ENCODE results near the gene ADPRHL1. TPM values are rescaled to one million over a fixed set of nuclear protein-coding genes. Genes with fewer than 3 reads are reported as not detected.

The ADPRHL1 gene
- total RNA-seq, 1 experiment from 2014 or later, result 1.5 TPM

DNA sequence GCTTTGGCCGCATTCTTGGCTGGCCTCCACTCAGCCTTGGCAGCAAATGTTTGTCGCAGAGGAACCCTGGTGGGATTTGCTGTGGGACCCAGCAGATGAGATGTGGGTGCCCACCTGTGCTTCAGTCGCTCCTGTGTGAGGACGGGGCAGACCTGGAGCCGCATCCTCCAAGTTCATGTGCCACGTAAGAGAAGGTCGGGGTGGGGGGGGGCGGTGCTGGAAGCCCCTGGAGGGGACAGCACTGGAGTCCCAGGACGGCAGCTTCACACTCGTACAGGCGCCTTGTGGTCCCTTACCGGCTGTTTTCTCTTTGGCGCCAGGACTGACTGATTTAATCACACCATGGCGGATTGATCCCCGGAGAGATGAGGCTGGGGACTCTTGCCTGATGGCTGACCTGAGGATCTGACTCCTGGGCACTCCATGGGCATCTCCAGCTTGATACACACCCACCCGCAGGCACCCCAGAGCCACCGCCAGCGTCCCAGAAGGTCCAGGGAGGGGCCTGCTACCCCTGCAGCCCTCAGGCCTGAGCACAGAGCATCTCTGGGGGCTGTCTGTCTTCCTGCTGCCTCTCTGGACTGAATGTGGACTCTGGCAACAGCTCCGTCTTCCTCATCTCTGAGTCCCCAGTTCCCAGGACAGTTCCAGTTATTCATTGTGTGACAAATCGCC is 79.3 kb downstream of the ADPRHL1 start:
- no peak for ATAC-seq
- POLR2A ChIA-PET, result no interaction called here
- peak overlapping the region; percentile 68; the same call in 1 of the 2 replicates for H3K27ac Mint-ChIP-seq
- TF ChIP-seq GABPB1 (CRISPR knock-in tag; IDR thresholded peaks at IDR 0.05), result no peak
- TF ChIP-seq KAT7 (CRISPR knock-in tag; IDR thresholded peaks at IDR 0.05; ENCODE audit: borderline replicate concordance), result no peak
- TF ChIP-seq, protein P1, sequence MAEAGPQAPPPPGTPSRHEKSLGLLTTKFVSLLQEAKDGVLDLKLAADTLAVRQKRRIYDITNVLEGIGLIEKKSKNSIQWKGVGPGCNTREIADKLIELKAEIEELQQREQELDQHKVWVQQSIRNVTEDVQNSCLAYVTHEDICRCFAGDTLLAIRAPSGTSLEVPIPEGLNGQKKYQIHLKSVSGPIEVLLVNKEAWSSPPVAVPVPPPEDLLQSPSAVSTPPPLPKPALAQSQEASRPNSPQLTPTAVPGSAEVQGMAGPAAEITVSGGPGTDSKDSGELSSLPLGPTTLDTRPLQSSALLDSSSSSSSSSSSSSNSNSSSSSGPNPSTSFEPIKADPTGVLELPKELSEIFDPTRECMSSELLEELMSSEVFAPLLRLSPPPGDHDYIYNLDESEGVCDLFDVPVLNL (CRISPR knock-in tag; IDR thresholded peaks at IDR 0.05; ENCODE audit: borderline replicate concordance, low read depth), result no peak
- TF ChIP-seq PRDM15 (CRISPR knock-in tag; IDR thresholded peaks at IDR 0.05), result no peak
- no peak for TF ChIP-seq NR2C2 (CRISPR knock-in tag; IDR thresholded peaks at IDR 0.05)
- TF ChIP-seq, protein P2, sequence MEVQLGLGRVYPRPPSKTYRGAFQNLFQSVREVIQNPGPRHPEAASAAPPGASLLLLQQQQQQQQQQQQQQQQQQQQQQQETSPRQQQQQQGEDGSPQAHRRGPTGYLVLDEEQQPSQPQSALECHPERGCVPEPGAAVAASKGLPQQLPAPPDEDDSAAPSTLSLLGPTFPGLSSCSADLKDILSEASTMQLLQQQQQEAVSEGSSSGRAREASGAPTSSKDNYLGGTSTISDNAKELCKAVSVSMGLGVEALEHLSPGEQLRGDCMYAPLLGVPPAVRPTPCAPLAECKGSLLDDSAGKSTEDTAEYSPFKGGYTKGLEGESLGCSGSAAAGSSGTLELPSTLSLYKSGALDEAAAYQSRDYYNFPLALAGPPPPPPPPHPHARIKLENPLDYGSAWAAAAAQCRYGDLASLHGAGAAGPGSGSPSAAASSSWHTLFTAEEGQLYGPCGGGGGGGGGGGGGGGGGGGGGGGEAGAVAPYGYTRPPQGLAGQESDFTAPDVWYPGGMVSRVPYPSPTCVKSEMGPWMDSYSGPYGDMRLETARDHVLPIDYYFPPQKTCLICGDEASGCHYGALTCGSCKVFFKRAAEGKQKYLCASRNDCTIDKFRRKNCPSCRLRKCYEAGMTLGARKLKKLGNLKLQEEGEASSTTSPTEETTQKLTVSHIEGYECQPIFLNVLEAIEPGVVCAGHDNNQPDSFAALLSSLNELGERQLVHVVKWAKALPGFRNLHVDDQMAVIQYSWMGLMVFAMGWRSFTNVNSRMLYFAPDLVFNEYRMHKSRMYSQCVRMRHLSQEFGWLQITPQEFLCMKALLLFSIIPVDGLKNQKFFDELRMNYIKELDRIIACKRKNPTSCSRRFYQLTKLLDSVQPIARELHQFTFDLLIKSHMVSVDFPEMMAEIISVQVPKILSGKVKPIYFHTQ (CRISPR knock-in tag; IDR thresholded peaks at IDR 0.05), result no peak
- no peak for TF ChIP-seq CDX4 (CRISPR knock-in tag; IDR thresholded peaks at IDR 0.05; ENCODE audit: borderline replicate concordance)
- TF ChIP-seq, protein P3, sequence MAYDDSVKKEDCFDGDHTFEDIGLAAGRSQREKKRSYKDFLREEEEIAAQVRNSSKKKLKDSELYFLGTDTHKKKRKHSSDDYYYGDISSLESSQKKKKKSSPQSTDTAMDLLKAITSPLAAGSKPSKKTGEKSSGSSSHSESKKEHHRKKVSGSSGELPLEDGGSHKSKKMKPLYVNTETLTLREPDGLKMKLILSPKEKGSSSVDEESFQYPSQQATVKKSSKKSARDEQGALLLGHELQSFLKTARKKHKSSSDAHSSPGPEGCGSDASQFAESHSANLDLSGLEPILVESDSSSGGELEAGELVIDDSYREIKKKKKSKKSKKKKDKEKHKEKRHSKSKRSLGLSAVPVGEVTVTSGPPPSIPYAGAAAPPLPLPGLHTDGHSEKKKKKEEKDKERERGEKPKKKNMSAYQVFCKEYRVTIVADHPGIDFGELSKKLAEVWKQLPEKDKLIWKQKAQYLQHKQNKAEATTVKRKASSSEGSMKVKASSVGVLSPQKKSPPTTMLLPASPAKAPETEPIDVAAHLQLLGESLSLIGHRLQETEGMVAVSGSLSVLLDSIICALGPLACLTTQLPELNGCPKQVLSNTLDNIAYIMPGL (CRISPR knock-in tag; IDR thresholded peaks at IDR 0.05), result no peak
- no peak for TF ChIP-seq CREM (CRISPR knock-in tag; IDR thresholded peaks at IDR 0.05)
- TF ChIP-seq USF1 (CRISPR knock-in tag; IDR thresholded peaks at IDR 0.05), result no peak
- TF ChIP-seq RORB (CRISPR knock-in tag; IDR thresholded peaks at IDR 0.05), result no peak
- TF ChIP-seq CREB1 (CRISPR knock-in tag; IDR thresholded peaks at IDR 0.05), result no peak
- TF ChIP-seq, protein P4, sequence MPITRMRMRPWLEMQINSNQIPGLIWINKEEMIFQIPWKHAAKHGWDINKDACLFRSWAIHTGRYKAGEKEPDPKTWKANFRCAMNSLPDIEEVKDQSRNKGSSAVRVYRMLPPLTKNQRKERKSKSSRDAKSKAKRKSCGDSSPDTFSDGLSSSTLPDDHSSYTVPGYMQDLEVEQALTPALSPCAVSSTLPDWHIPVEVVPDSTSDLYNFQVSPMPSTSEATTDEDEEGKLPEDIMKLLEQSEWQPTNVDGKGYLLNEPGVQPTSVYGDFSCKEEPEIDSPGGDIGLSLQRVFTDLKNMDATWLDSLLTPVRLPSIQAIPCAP (CRISPR knock-in tag; IDR thresholded peaks at IDR 0.05), result no peak
- no peak for TF ChIP-seq NFE2L1 (CRISPR knock-in tag; IDR thresholded peaks at IDR 0.05)
- TF ChIP-seq, protein P5, sequence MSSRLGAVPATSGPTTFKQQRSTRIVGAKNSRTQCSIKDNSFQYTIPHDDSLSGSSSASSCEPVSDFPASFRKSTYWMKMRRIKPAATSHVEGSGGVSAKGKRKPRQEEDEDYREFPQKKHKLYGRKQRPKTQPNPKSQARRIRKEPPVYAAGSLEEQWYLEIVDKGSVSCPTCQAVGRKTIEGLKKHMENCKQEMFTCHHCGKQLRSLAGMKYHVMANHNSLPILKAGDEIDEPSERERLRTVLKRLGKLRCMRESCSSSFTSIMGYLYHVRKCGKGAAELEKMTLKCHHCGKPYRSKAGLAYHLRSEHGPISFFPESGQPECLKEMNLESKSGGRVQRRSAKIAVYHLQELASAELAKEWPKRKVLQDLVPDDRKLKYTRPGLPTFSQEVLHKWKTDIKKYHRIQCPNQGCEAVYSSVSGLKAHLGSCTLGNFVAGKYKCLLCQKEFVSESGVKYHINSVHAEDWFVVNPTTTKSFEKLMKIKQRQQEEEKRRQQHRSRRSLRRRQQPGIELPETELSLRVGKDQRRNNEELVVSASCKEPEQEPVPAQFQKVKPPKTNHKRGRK (CRISPR knock-in tag; IDR thresholded peaks at IDR 0.05; ENCODE audit: borderline replicate concordance), result no peak
- TF ChIP-seq, protein P6, sequence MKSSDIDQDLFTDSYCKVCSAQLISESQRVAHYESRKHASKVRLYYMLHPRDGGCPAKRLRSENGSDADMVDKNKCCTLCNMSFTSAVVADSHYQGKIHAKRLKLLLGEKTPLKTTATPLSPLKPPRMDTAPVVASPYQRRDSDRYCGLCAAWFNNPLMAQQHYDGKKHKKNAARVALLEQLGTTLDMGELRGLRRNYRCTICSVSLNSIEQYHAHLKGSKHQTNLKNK (CRISPR knock-in tag; IDR thresholded peaks at IDR 0.05), result no peak
- TF ChIP-seq STAT6 (CRISPR knock-in tag; conservative IDR thresholded peaks at IDR 0.05; ENCODE audit: low read depth), result no peak
- TF ChIP-seq JAZF1 (CRISPR knock-in tag; IDR thresholded peaks at IDR 0.05), result no peak
- TF ChIP-seq FOXP1 (CRISPR knock-in tag; IDR thresholded peaks at IDR 0.05; ENCODE audit: borderline replicate concordance), result no peak
- H3K9me3 Mint-ChIP-seq, result peaks cover 8% of the 10 kb centered on the region
- peaks cover 15% of the 10 kb centered on the region for H3K27me3 Mint-ChIP-seq (ENCODE audit: low read depth)
- CTCF ChIA-PET, result interaction anchor here (1.4 to 2.9 kb wide), 4 partner anchors 11 to 44 kb away, joined by 5 to 29 read pairs (median 6); no protein-coding TSS in a partner anchor
- no peak overlapping the region for H3K4me3 Mint-ChIP-seq
- H3K4me1 Mint-ChIP-seq, result peaks cover 37% of the 10 kb centered on the region
- peaks cover 17% of the 10 kb centered on the region for H3K36me3 Mint-ChIP-seq
- no peak for DNase-seq (ENCODE audit: low spot score)
